Measurements from ENCODE around the gene GCKR.
A peak's percentile ranks its signal among the peaks of the same experiment; 100 is the strongest.

Gene GCKR, protein sequence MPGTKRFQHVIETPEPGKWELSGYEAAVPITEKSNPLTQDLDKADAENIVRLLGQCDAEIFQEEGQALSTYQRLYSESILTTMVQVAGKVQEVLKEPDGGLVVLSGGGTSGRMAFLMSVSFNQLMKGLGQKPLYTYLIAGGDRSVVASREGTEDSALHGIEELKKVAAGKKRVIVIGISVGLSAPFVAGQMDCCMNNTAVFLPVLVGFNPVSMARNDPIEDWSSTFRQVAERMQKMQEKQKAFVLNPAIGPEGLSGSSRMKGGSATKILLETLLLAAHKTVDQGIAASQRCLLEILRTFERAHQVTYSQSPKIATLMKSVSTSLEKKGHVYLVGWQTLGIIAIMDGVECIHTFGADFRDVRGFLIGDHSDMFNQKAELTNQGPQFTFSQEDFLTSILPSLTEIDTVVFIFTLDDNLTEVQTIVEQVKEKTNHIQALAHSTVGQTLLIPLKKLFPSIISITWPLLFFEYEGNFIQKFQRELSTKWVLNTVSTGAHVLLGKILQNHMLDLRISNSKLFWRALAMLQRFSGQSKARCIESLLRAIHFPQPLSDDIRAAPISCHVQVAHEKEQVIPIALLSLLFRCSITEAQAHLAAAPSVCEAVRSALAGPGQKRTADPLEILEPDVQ

DNA sequence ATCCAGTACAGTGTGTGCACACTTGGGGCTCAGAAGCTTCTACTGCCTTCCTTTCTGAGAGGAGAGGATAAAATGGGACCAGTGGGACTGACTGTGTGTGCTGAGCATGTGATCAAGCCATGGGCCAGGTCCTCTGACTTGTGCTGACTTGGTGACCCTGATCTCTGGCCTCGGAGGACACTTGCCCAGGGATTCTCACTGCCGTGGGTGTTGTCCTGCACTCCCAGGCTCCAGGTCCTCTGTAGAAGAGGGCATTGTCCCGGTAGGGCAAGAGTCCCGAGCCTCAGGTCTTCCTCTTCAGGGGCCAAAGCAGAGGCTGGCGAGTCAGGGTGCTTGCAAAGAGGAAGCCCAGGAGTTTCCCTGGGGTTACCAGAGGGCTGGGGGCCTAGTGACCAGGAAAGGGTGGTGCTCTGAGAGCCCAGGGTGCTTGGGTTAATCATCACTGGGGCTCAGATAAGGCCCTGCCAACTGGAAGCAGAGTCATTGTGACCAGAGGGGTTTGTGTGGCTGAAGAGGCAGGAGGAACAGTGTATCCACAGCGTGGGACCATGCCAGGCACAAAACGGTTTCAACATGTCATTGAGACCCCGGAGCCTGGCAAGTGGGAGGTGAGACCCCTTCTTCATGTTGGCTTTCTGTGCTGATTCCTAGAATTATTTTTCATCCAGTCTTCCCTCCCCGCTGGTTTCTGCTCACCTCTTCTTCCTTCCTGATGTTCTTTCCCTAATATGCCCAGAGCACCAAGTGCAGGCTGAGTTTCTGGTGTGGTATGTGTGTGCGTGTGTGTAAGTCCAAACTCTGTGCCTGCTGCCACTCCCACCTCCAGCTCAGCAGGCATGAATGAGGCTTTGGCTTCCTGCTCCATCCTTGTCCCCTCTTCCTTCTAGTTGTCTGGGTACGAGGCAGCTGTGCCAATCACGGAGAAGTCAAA is at the start of gene GCKR:
GCKR (plus strand) TSS at position 483 of the 931 bp plus-strand sequence; CDS start at position 549, 66 bp downstream.
- no peaks in the 10 kb centered on the region for H3K27me3 ChIP-seq (replicated peaks; ENCODE audit: control insufficient read depth, insufficient read depth, low read length)

DNA sequence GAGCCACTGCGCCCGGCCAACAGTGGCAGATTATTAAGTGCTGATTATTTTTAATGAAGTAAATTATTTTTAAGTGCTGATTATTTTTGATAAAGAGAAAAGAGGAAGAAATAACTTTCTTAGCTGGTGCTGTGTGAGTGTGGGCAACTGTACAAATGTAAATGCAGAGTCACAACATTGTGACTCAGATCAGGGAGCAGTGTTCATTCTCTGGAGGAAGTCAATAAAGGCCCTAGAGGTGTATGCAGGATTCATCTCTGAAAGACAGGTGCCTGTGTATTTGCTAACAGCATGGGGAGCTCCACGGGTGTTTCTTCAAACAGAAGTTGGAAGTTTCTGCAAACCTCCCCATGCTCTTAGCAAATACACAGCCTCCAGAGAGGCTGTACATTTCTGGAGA is 48.3 kb upstream of the GCKR start:
- Histone ChIP-seq H3K9me3 (ENCODE audit: control insufficient read depth, low read length) (no peaks in the 10 kb centered on the region), H3K9ac (ENCODE audit: low read length) (no peak overlapping the region), H3K4me1 (ENCODE audit: control insufficient read depth, insufficient read depth, low read length) (no peaks in the 10 kb centered on the region), H3K27me3 (replicated peaks; ENCODE audit: control insufficient read depth, insufficient read depth, low read length) (no peaks in the 10 kb centered on the region), H3K36me3 (ENCODE audit: control insufficient read depth, insufficient read depth, low read length, severe bottlenecking) (peaks cover 60% of the 10 kb centered on the region), H3K4me3 (ENCODE audit: low read length) (no peak overlapping the region)
- DNase-seq (ENCODE audit: low read depth): no peak

More for the DNA sequence above, at the start of gene GCKR:
- Histone ChIP-seq H3K4me1 (ENCODE audit: control insufficient read depth, insufficient read depth, low read length) (peaks cover 28% of the 10 kb centered on the region), H3K36me3 (ENCODE audit: control insufficient read depth, insufficient read depth, low read length, severe bottlenecking) (peaks cover 15% of the 10 kb centered on the region), H3K9ac (ENCODE audit: low read length) (peak within 1 kb of the TSS; percentile 88), H3K4me3 (ENCODE audit: low read length) (peak within 1 kb of the TSS; percentile 77), H3K9me3 (ENCODE audit: control insufficient read depth, low read length) (no peaks in the 10 kb centered on the region)
- DNase-seq (ENCODE audit: low read depth): peak; percentile 27

DNA sequence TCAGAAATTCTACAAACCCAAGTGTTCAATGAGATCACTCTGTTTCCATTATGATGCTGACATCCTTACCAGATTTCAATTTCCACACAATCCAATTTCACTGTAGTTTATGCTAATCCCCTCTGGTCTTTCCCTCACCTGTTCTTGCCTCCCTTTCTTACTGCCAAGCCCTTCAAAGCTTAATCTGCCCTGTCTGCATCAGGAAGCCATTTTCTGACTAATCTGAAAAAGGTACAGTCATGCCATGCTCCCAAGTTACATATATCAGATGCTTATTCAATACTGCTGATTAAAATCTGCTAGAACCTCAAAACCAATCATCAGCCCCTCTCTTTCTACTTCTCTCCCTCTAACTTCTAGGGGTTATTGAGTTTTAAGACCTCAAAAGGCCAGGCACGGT is 45.5 kb upstream of the GCKR start:
- no peaks in the 10 kb centered on the region for H3K4me1 ChIP-seq (ENCODE audit: control insufficient read depth, insufficient read depth, low read length)
- no peaks in the 10 kb centered on the region for H3K27me3 ChIP-seq (replicated peaks; ENCODE audit: control insufficient read depth, insufficient read depth, low read length)
- H3K4me3 ChIP-seq (ENCODE audit: low read length): no peak overlapping the region
- H3K36me3 ChIP-seq (ENCODE audit: control insufficient read depth, insufficient read depth, low read length, severe bottlenecking): peaks cover 65% of the 10 kb centered on the region
- H3K9ac ChIP-seq (ENCODE audit: low read length): no peak overlapping the region
- H3K9me3 ChIP-seq (ENCODE audit: control insufficient read depth, low read length): no peaks in the 10 kb centered on the region
- DNase-seq (ENCODE audit: low read depth): no peak

DNA sequence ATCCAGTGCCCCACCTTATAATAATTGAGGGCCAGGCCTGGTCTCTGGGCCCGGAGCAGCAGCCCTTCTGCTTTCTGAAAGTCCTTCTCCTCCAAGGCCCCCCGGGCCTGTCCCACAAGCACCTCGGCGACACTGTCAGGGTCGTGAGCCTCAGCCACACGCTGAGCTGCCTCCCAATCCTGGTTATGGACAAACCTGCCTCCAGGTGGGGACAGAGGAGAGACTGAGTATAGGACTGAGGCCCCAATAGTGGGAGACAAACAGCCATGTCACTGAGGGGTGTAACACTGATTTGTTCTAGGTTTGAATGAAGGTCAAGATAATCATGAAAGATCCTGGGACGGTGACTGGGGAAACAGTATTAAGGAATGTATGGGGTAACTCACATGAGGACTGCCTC is 42.7 kb upstream of the GCKR start:
- no peak overlapping the region for H3K9ac ChIP-seq (ENCODE audit: low read length)
- H3K9me3 ChIP-seq (ENCODE audit: control insufficient read depth, low read length): no peaks in the 10 kb centered on the region
- no peak overlapping the region for H3K4me3 ChIP-seq (ENCODE audit: low read length)
- H3K4me1 ChIP-seq (ENCODE audit: control insufficient read depth, insufficient read depth, low read length): no peaks in the 10 kb centered on the region
- DNase-seq (ENCODE audit: low read depth): no peak
- peaks cover 72% of the 10 kb centered on the region for H3K36me3 ChIP-seq (ENCODE audit: control insufficient read depth, insufficient read depth, low read length, severe bottlenecking)
- H3K27me3 ChIP-seq (replicated peaks; ENCODE audit: control insufficient read depth, insufficient read depth, low read length): no peaks in the 10 kb centered on the region

DNA sequence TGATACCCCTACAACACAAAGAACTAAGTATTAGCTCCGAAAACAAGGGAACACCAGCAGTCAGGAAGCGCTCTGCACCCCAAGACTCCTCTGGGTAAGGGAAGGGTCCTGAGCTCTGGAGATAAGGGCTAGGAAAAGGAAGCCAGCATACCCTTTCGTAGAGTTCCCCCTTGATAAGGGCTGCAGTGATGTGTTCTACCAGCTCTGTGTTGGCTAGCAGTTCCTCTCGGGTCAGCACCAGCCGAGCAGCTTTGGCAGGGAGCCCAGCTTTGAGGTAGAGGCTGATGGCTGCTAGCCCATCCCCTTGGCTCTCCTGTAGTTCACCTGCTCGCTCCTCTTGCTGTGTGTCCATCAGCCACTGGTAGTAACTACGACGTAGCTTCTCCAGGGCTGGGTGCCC is 35.5 kb upstream of the GCKR start:
- Histone ChIP-seq H3K4me1 (ENCODE audit: control insufficient read depth, insufficient read depth, low read length) (no peaks in the 10 kb centered on the region), H3K9ac (ENCODE audit: low read length) (no peak overlapping the region), H3K9me3 (ENCODE audit: control insufficient read depth, low read length) (no peaks in the 10 kb centered on the region), H3K4me3 (ENCODE audit: low read length) (no peak overlapping the region), H3K36me3 (ENCODE audit: control insufficient read depth, insufficient read depth, low read length, severe bottlenecking) (peaks cover 55% of the 10 kb centered on the region), H3K27me3 (replicated peaks; ENCODE audit: control insufficient read depth, insufficient read depth, low read length) (no peaks in the 10 kb centered on the region)
- DNase-seq (ENCODE audit: low read depth): no peak

DNA sequence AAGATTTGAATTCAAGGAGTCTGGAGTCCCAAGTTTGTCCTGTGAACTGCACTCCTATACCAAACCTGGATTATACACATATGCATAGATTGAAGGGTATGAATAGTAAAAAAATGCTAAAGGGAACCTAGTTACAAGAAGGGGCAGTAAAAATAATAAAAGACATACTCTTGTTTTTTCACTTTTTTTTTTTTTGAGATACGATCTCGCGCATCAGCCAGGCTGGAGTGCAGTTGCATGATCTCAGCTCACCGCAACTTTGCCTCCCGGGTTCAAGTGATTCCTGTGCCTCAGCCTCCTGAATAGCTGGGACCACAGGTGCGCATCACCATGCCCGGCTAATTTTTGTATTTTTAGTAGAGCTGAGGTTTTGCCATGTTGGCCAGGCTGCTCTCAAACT is 32.2 kb upstream of the GCKR start:
- Histone ChIP-seq H3K9me3 (ENCODE audit: control insufficient read depth, low read length) (no peaks in the 10 kb centered on the region), H3K36me3 (ENCODE audit: control insufficient read depth, insufficient read depth, low read length, severe bottlenecking) (peaks cover 27% of the 10 kb centered on the region), H3K9ac (ENCODE audit: low read length) (no peak overlapping the region), H3K4me3 (ENCODE audit: low read length) (no peak overlapping the region), H3K27me3 (replicated peaks; ENCODE audit: control insufficient read depth, insufficient read depth, low read length) (no peaks in the 10 kb centered on the region), H3K4me1 (ENCODE audit: control insufficient read depth, insufficient read depth, low read length) (no peaks in the 10 kb centered on the region)
- DNase-seq (ENCODE audit: low read depth): no peak

DNA sequence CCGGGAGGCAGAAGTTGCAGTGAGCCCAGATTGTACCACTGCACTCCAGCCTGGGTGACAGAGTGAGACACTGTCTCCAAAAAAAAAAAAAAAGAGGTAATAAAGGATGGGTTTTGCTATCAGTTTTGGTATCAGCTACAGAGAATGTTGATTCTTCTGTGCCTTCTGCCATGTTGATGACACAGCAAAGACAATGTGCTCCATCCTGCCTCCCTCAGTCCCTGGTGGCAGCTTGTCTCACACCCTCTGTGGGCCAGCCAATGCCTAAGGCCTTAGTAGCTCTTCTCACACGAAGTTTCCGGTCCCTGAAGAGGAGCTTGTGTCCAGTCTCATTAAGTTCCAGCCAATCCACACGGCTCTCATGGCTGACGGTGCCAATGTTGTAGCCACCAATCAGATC is 24.7 kb upstream of the GCKR start:
- no peak overlapping the region for H3K4me3 ChIP-seq (ENCODE audit: low read length)

DNA sequence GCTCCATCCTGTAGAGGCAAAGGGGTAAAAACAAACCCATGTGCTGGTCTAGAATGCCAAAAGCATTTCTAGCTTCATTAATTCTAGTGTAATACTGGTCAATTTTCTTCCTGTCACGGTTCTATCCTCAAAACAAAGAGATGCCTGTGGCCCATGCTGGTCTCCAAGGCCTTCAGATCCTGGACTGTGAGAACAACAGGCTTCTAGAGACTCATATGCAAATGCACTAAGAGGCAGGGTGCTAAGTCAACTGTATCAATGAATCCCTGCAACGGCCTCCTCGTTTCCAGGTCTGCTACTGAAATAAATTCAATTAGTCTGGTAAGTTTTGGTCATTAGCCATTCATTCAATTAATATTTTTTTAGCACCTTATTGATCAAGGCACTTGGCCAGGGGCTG is 11.1 kb upstream of the GCKR start:
- Histone ChIP-seq H3K27me3 (replicated peaks; ENCODE audit: control insufficient read depth, insufficient read depth, low read length) (no peaks in the 10 kb centered on the region), H3K4me1 (ENCODE audit: control insufficient read depth, insufficient read depth, low read length) (peaks cover 8% of the 10 kb centered on the region), H3K36me3 (ENCODE audit: control insufficient read depth, insufficient read depth, low read length, severe bottlenecking) (peaks cover 35% of the 10 kb centered on the region), H3K9ac (ENCODE audit: low read length) (no peak overlapping the region), H3K4me3 (ENCODE audit: low read length) (no peak overlapping the region), H3K9me3 (ENCODE audit: control insufficient read depth, low read length) (no peaks in the 10 kb centered on the region)
- no peak for DNase-seq (ENCODE audit: low read depth)

More for the DNA sequence above, 24.7 kb upstream of the GCKR start:
- no peaks in the 10 kb centered on the region for H3K9me3 ChIP-seq (ENCODE audit: control insufficient read depth, low read length)
- no peaks in the 10 kb centered on the region for H3K4me1 ChIP-seq (ENCODE audit: control insufficient read depth, insufficient read depth, low read length)
- DNase-seq (ENCODE audit: low read depth): no peak
- H3K9ac ChIP-seq (ENCODE audit: low read length): no peak overlapping the region
- peaks cover 51% of the 10 kb centered on the region for H3K36me3 ChIP-seq (ENCODE audit: control insufficient read depth, insufficient read depth, low read length, severe bottlenecking)
- H3K27me3 ChIP-seq (replicated peaks; ENCODE audit: control insufficient read depth, insufficient read depth, low read length): no peaks in the 10 kb centered on the region

DNA sequence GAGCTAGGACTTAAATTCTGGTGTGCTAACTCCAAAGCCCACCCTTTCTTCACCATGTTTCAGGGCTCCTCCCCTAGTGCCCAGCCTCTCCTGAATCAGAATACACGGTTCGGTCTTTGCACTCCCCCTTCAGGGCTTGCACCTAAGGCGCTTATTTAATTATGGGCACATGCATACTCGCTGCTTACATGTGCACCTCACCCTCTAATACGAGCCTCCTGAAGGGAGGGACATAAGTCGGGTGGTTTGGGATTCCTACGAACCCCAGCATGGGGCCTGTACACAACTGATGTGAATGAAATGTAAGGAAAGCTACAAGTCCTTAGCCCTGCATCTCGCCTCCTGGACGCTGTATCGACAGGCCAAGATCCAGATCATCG is 7.5 kb upstream of the GCKR start:
- Histone ChIP-seq H3K9ac (ENCODE audit: low read length) (peak overlapping the region; percentile 84), H3K4me3 (ENCODE audit: low read length) (peak overlapping the region; percentile 86), H3K9me3 (ENCODE audit: control insufficient read depth, low read length) (no peaks in the 10 kb centered on the region), H3K4me1 (ENCODE audit: control insufficient read depth, insufficient read depth, low read length) (peaks cover 18% of the 10 kb centered on the region), H3K36me3 (ENCODE audit: control insufficient read depth, insufficient read depth, low read length, severe bottlenecking) (peaks cover 35% of the 10 kb centered on the region), H3K27me3 (replicated peaks; ENCODE audit: control insufficient read depth, insufficient read depth, low read length) (no peaks in the 10 kb centered on the region)
- peak; percentile 40 for DNase-seq (ENCODE audit: low read depth)

DNA sequence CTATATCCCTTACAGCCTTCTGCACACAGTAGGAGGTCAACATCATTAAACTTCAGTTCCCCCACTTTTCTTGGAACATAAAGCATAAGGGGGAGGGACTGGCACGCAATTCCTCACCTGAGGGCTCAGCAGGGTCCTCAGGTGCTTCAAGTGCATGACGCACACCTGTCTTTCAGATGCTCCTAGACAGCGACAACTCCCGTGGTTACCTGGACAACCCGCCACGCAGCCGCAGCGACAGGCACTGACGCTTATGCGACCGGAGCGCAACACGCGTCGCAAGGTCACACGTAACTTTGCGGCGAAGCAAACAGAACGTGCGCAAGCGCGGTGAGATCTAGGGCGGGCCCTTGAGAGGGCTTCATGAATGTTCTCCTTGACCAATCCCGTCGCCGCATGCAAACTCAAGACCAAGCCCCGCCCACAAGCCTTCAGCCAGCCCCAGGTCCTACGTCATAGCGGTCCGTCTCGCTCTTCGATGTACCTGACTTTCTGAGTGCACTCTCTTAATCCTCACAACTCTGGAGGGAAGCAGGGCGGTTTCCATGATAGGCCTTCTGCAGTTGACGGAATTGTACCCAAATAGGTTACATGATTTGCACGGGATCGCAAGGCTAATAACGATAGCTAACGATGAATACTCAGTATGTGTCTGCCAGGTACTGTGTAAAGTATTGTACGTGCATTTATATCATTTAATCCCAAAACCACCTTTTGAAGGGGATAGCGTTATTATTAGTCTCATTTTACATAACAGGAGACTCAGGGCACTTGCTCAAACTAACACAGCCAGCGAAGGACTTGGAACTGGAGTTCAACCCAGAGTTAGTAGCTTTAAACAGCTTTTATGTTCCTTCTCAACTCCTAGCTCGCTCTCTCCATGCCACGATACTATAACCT is 6.9 kb upstream of the GCKR start, which contains the start of gene IFT172:
IFT172 (minus strand) TSS at position 246 of the 900 bp plus-strand sequence; CDS start at position 156, 90 bp downstream.
- Histone ChIP-seq H3K9me3 (ENCODE audit: control insufficient read depth, low read length) (no peaks in the 10 kb centered on the region), H3K4me1 (ENCODE audit: control insufficient read depth, insufficient read depth, low read length) (peaks cover 20% of the 10 kb centered on the region), H3K4me3 (ENCODE audit: low read length) (peak within 1 kb of the TSS; percentile 86), H3K36me3 (ENCODE audit: control insufficient read depth, insufficient read depth, low read length, severe bottlenecking) (peaks cover 31% of the 10 kb centered on the region), H3K9ac (ENCODE audit: low read length) (peak within 1 kb of the TSS; percentile 84), H3K27me3 (replicated peaks; ENCODE audit: control insufficient read depth, insufficient read depth, low read length) (no peaks in the 10 kb centered on the region)
- peak; percentile 100 for DNase-seq (ENCODE audit: low read depth)

Measured in adipocyte (in vitro differentiated cells).